Heart left ventricle (tissue), 16 donors: ENCODE measurements around the gene ACTN2. TPM values are rescaled to one million over a fixed set of nuclear protein-coding genes. Genes with fewer than 3 reads are reported as not detected.

Source experiments
- ATAC-seq, 4 donors: fragments of 200-7000 bp; cut with Tn5 transposase; one replicate each; pipeline ENCODE4 v1.9.1; 2020 to 2022; ENCODE audit warnings: moderate library complexity in 4 of 4, mild to moderate bottlenecking in 3 of 4, moderate number of reproducible peaks in 1 of 4
- DNase-seq, 5 donors: peaks; one replicate each; pipeline ENCODE4 v3.0.0-alpha.2; 2020
- H3K27ac ChIP-seq, 12 donors: fragments of 200-600 bp; sonication (generic) in 4 of 12; one replicate each; pipeline versions ENCODE4 v1.5.0 to v1.8.0; 2016 to 2022; ENCODE audit warnings: mild to moderate bottlenecking in 2 of 12
- H3K27me3 ChIP-seq, 9 donors: fragments of 200-600 bp; sonication (generic) in 2 of 9; one replicate each; pipeline versions ENCODE4 v1.5.1 to v1.8.0; 2016 to 2022; ENCODE audit warnings: mild to moderate bottlenecking in 3 of 9
- H3K36me3 ChIP-seq, 9 donors: fragments of 200-600 bp; sonication (generic) in 2 of 9; one replicate each; pipeline versions ENCODE4 v1.5.0 to v1.8.0; 2018 to 2022; ENCODE audit warnings: mild to moderate bottlenecking in 2 of 9
- H3K4me1 ChIP-seq, 12 donors: fragments of 200-600 bp; sonication (generic) in 4 of 12; one replicate each; pipeline versions ENCODE4 v1.5.0 to v1.8.0; 2016 to 2022; ENCODE audit warnings: mild to moderate bottlenecking in 3 of 12
- H3K4me3 ChIP-seq, 12 donors: fragments of 200-600 bp; sonication (generic) in 4 of 12; one replicate each; pipeline versions ENCODE4 v1.5.0 to v1.8.0; 2017 to 2022; ENCODE audit warnings: mild to moderate bottlenecking in 9 of 12, moderate library complexity in 4 of 12
- H3K9me3 ChIP-seq, 12 donors: fragments of 200-600 bp; sonication (generic) in 4 of 12; one replicate each; pipeline versions ENCODE4 v1.5.0 to v1.8.0; 2016 to 2022; ENCODE audit warnings: mild to moderate bottlenecking in 1 of 12
- POLR2A ChIP-seq, 2 donors: fragments of 450-650 bp; IDR thresholded peaks; one replicate each; pipeline ENCODE4 v1.6.1; 2017; ENCODE audit warnings: antibody characterized with exemption in 2 of 2, mild to moderate bottlenecking in 2 of 2, moderate library complexity in 2 of 2
- WGBS, 4 donors: extraction: QIAGEN DNeasy Blood & Tissue Kit in 2 of 4; methylation state at CpG; one replicate each; pipeline versions ENCODE4 v1.1.5 to v1.1.7; 2013 to 2018; 5-methylcytosine and 5-hydroxymethylcytosine counted together
- intact Hi-C, 10 donors: fragments of 100-400 bp; cut with DNase I; formaldehyde crosslinking; loops; one replicate each; pipeline versions ENCODE4 v1.11.1 to v1.14.2; 2022
- polyA plus RNA-seq, 2 donors: library from polyadenylated mRNA; stranded (reverse); fragments of 200-250 nt; gene quantifications; one replicate each; pipeline ENCODE4 v1.2.3, GENCODE V29; 2013
- total RNA-seq, 9 donors: library from RNA; depleted of rRNA in 2 of 9; stranded (reverse); fragments of >200 nt in 2 of 9; fragmentation: NEBNext Ultra II Directional in 3 of 9; extraction: Animal tissue kit (Norgen Biotek cat#: 25700) in 3 of 9; gene quantifications; one replicate each; pipeline versions ENCODE4 v1.1.0 to v1.2.4, GENCODE V29; 2016 to 2023
- TF ChIP-seq, protein P1 (sequence below), 12 donors: fragments of 200-600 bp; sonication (generic) in 4 of 12; IDR thresholded peaks; one replicate each; pipeline versions ENCODE4 v1.5.0 to v1.8.0; 2018 to 2022; ENCODE audit warnings: antibody characterized with exemption in 12 of 12, mild to moderate bottlenecking in 5 of 12
- donor health status: ischemic (EF 13 %, LVEDD 7.1; RV severe dilation, severe dysfunction).
- donor health status: healthy with polysubstance abuse.
- donor health status: DM: no; HTN: yes; CAD: no.
- donor health status: DM: no; HTN: no; CAD: no.
- donor health status: ischemic (EF 25% LVEDD 6.9; RV normal size, moderate dysfunction).
- donor health status: ischemic (EF 25% LVEDD 5.7; RV mildly dilated, moderate dysfunction).
- donor health status: healthy.
- donor health status: DM: yes; HTN: yes; CAD: no.
- donor health status: ischemic (EF 35%, LVEDD 5.7; RV mildly dilated, moderate dysfunction).
- donor health status: nonischemic (EF 11% LVEDD 7.7; RV severe dilation, severe dysfunction).
- donor health status: DM: yes; HTN: yes; CAD: no.
- donor health status: PGD.
- donor health status: ischemic (EF 29% LVEDD 5.4; RV normal size, mild dysfunction).
- donor health status: nonischemic (EF 23%, LVEDD 6.1; RV moderate dilation, normal function).

The ACTN2 gene
- total and polyA plus RNA-seq, 11 donors, result 1,024 to 4,007 (median 2,848) TPM

DNA sequence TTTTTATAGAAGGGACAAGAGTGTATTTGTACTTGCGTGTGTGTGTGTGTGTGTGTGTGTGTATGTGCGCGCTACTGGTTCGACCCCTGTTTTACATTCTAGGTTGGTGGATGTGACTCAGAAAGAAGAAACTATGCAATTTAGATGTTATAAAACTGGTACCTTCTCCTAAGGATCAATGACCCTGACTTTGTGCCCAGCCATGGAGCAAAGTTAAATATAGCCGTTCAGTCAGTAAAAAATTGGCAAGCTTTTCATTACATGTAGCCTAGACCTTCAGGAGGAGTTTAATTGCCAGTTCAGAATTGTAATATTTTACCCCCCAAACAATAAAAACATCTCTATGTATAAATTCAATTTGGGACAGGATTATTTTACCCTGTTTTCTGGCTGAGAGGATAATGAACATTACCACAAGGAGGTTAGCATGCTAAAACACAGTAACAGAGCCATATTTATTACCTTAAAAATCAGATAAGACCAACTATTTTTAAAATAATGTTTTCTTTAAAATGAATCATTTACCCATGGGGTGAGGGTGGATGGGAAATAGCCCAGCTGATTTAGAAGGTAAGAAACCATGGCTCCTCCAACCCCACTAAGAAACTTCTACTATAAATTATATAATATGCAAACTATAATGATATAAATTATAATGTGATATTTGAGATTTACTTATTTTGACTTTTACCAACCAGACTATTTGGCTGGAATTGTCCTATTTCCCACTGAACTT, 75.3 kb downstream of the ACTN2 start:
- DNase-seq (no peak), ATAC-seq (peak in 1 of 4 donors; percentile 25)
- TF ChIP-seq, protein P1, sequence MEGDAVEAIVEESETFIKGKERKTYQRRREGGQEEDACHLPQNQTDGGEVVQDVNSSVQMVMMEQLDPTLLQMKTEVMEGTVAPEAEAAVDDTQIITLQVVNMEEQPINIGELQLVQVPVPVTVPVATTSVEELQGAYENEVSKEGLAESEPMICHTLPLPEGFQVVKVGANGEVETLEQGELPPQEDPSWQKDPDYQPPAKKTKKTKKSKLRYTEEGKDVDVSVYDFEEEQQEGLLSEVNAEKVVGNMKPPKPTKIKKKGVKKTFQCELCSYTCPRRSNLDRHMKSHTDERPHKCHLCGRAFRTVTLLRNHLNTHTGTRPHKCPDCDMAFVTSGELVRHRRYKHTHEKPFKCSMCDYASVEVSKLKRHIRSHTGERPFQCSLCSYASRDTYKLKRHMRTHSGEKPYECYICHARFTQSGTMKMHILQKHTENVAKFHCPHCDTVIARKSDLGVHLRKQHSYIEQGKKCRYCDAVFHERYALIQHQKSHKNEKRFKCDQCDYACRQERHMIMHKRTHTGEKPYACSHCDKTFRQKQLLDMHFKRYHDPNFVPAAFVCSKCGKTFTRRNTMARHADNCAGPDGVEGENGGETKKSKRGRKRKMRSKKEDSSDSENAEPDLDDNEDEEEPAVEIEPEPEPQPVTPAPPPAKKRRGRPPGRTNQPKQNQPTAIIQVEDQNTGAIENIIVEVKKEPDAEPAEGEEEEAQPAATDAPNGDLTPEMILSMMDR (IDR thresholded peaks at IDR 0.05), result no peak
- TF ChIP-seq POLR2A (IDR thresholded peaks at IDR 0.05), result no peak
- H3K4me3 ChIP-seq, result no peak overlapping the region
- H3K27me3 ChIP-seq, result no peaks in the 10 kb centered on the region
- H3K27ac ChIP-seq, result peak overlapping the region in 1 of 12 donors; percentile 4
- 71 to 88% (median 81%) methylated on average over 5 of the region's 5 CpGs for WGBS, 4 donors
- peaks cover 0 to 93% (median 49%) of the 10 kb centered on the region in 9 donors for H3K36me3 ChIP-seq
- H3K9me3 ChIP-seq, result no peaks in the 10 kb centered on the region
- peaks cover 0 to 25% (median 0%) of the 10 kb centered on the region in 12 donors for H3K4me1 ChIP-seq
- intact Hi-C loops, result loop anchor here in 2 of 10 donors (5.0 to 10.0 kb wide), 2 partner anchors 103 to 626 kb away; no protein-coding TSS in a partner anchor

DNA sequence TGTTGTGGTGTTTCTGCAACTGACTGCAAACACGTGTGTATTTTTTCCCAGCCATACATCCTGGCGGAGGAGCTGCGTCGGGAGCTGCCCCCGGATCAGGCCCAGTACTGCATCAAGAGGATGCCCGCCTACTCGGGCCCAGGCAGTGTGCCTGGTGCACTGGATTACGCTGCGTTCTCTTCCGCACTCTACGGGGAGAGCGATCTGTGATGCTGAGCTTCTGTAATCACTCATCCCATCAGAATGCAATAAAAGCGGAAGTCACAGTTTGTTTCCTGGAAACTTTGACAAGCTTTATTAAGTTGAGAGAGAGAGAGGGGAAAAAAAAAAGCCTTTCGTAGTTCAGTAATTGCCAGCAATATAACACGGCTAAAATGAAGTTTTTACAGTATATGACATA, 76.1 kb downstream of the ACTN2 start:
- ATAC-seq, result peak in 1 of 4 donors; percentile 44
- Histone ChIP-seq H3K36me3 (peaks cover 0 to 89% (median 46%) of the 10 kb centered on the region in 9 donors), H3K4me1 (peaks cover 0 to 25% (median 0%) of the 10 kb centered on the region in 12 donors), H3K9me3 (no peaks in the 10 kb centered on the region), H3K27ac (no peak overlapping the region), H3K4me3 (no peak overlapping the region), H3K27me3 (no peaks in the 10 kb centered on the region)
- DNase-seq, result no peak
- WGBS, 4 donors, result 65 to 76% (median 72%) methylated on average over 15 of the region's 15 CpGs
- intact Hi-C loops, result loop anchor here in 2 of 10 donors (5.0 to 10.0 kb wide), 2 partner anchors 102 to 625 kb away; no protein-coding TSS in a partner anchor
- no peak for TF ChIP-seq POLR2A (IDR thresholded peaks at IDR 0.05)
- TF ChIP-seq, protein P1 (IDR thresholded peaks at IDR 0.05), result no peak

DNA sequence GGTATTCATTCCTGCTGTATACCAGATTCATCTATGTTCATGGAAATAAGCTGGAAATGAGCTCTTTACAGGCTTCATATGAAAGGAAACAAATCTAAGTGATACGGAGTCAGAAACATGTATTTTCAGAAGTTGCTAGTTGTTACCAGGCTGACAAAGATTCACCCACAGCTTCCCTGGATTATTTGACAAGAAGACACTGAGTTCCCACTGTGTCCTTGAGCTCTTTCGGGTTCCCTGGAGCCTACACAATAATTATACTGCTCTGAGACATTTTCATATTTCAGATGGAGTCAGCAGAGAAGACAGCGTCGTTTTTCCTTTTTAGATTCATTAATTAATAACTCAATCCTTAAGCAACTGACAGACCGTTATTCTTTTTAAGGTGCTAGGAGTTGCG, 79.5 kb downstream of the ACTN2 start:
- intact Hi-C loops, result loop anchor here in 1 of 10 donors (10.0 kb wide), 1 partner anchor 99 kb away; no protein-coding TSS in a partner anchor
- Histone ChIP-seq H3K9me3 (no peaks in the 10 kb centered on the region), H3K27ac (no peak overlapping the region), H3K36me3 (peaks cover 0 to 55% (median 30%) of the 10 kb centered on the region in 9 donors), H3K4me1 (peaks cover 0 to 8% (median 0%) of the 10 kb centered on the region in 12 donors), H3K27me3 (no peaks in the 10 kb centered on the region), H3K4me3 (no peak overlapping the region)
- no peak for DNase-seq
- WGBS, 4 donors, result 74 to 84% (median 81%) methylated on average over 6 of the region's 6 CpGs
- TF ChIP-seq POLR2A (IDR thresholded peaks at IDR 0.05), result no peak
- TF ChIP-seq, protein P1 (IDR thresholded peaks at IDR 0.05), result no peak
- no peak for ATAC-seq

GRCh38 chr1:236766506-236766905, 80.2 kb downstream of the ACTN2 start:
- 72 to 80% (median 78%) methylated on average over 3 of the region's 3 CpGs for WGBS, 4 donors
- H3K36me3 ChIP-seq, result peaks cover 0 to 48% (median 26%) of the 10 kb centered on the region in 9 donors
- intact Hi-C loops, result loop anchor here in 1 of 10 donors (10.0 kb wide), 1 partner anchor 98 kb away; no protein-coding TSS in a partner anchor
- no peak overlapping the region for H3K27ac ChIP-seq
- H3K4me1 ChIP-seq, result peaks cover 0 to under 1% (median 0%) of the 10 kb centered on the region in 12 donors
- TF ChIP-seq POLR2A (IDR thresholded peaks at IDR 0.05), result no peak
- TF ChIP-seq, protein P1 (IDR thresholded peaks at IDR 0.05), result no peak
- H3K27me3 ChIP-seq, result no peaks in the 10 kb centered on the region
- no peak for ATAC-seq
- no peak overlapping the region for H3K4me3 ChIP-seq
- H3K9me3 ChIP-seq, result no peaks in the 10 kb centered on the region
- DNase-seq, result no peak
